HT1080 (cell line): Measurements from ENCODE around the gene NDUFV1. TPM values are rescaled to one million over a fixed set of nuclear protein-coding genes. Genes with fewer than 3 reads are reported as not detected.
"Not testable (repeated sequence)": the region's sequence is repeated elsewhere in the genome, so short reads cannot be mapped to it uniquely, and the experiment has no call there.

Source experiments
- DNase-seq: peaks from one replicate; pipeline ENCODE4 v3.0.0-alpha.2; 2015; ENCODE audit warnings: low read depth
- total RNA-seq: library from RNA; depleted of rRNA; stranded (reverse); fragments of >200 nt; shearing (Covaris generic); gene quantifications from 2 replicates; pipeline ENCODE4 v1.2.3, GENCODE V29; 2014

Gene NDUFV1
- total RNA-seq, 1 experiment from 2014 or later: 202 TPM

- no peak for DNase-seq
Measured at GRCh38 chr11:67585911-67586310, 20.8 kb upstream of the NDUFV1 start.

- no peak for DNase-seq
Measured at GRCh38 chr11:67586568-67587250, 20.0 kb upstream of the NDUFV1 start.

- no peak for DNase-seq
Measured at GRCh38 chr11:67588136-67588503, 18.6 kb upstream of the NDUFV1 start.

GRCh38 chr11:67588899-67589415, 17.8 kb upstream of the NDUFV1 start:
- not testable (repeated sequence) for DNase-seq

GRCh38 chr11:67592880-67593564, 13.7 kb upstream of the NDUFV1 start:
- DNase-seq: no peak

GRCh38 chr11:67593565-67593905, 13.2 kb upstream of the NDUFV1 start:
- DNase-seq: no peak

GRCh38 chr11:67594480-67594879, 12.3 kb upstream of the NDUFV1 start:
- DNase-seq: no peak

- DNase-seq: no peak
Measured at GRCh38 chr11:67596753-67597300, 9.9 kb upstream of the NDUFV1 start.

- DNase-seq: not testable (repeated sequence)
Measured at GRCh38 chr11:67597458-67597857, 9.3 kb upstream of the NDUFV1 start.

- DNase-seq: not testable (repeated sequence)
Measured at GRCh38 chr11:67597963-67598362, 8.8 kb upstream of the NDUFV1 start.

- no peak for DNase-seq
Measured at GRCh38 chr11:67599149-67599548, 7.6 kb upstream of the NDUFV1 start.

GRCh38 chr11:67600324-67601029, 6.3 kb upstream of the NDUFV1 start:
- no peak for DNase-seq

GRCh38 chr11:67601098-67601497, 5.6 kb upstream of the NDUFV1 start:
- DNase-seq: no peak

GRCh38 chr11:67604119-67604518, 2.6 kb upstream of the NDUFV1 start:
- not testable (repeated sequence) for DNase-seq

- no peak for DNase-seq
Measured at GRCh38 chr11:67604815-67605214, 1.9 kb upstream of the NDUFV1 start.

- DNase-seq: no peak
Measured at GRCh38 chr11:67605231-67606011, 1.3 kb upstream of the NDUFV1 start.

- DNase-seq: no peak
Measured at GRCh38 chr11:67606093-67606491, 644 bp upstream of the NDUFV1 start.

- DNase-seq: no peak
Measured at GRCh38 chr11:67607507-67607906, 771 bp downstream of the NDUFV1 start.

GRCh38 chr11:67608486-67608885, 1.8 kb downstream of the NDUFV1 start:
- no peak for DNase-seq

- DNase-seq: no peak
Measured at GRCh38 chr11:67609316-67609715, 2.6 kb downstream of the NDUFV1 start.

- no peak for DNase-seq
Measured at GRCh38 chr11:67610302-67610868, 3.6 kb downstream of the NDUFV1 start.
